CD4-positive, alpha-beta memory T cell (primary cell): ENCODE results near the gene URGCP. TPM values are rescaled to one million over a fixed set of nuclear protein-coding genes. Genes with fewer than 3 reads are reported as not detected.

Experiments
- CTCF ChIA-PET: fragments of 350-600 bp; sonication (Branson Sonifier 250); formaldehyde crosslinking; loops from one replicate; lab custom pipeline; 2021; ENCODE audit warnings: inconsistent platforms; ENCODE audit not compliant: partially characterized antibody; lab: Charles Lee
- POLR2A ChIA-PET: fragments of 350-600 bp; sonication (Branson Sonifier 250); formaldehyde crosslinking; loops from one replicate; lab custom pipeline; 2021; ENCODE audit not compliant: partially characterized antibody; lab: Charles Lee
- DNase-seq, 5 donors: peaks; one replicate each; pipeline versions ENCODE4 v3.0.0 to v3.0.0-alpha.2; 2020 to 2022; ENCODE audit warnings: mixed read lengths in 1 of 5
- H3K27ac ChIP-seq: one replicate; pipeline ENCODE4 v1.7.0; 2013; ENCODE audit warnings: low read depth, low read length
- H3K27me3 ChIP-seq: 2 replicates; pipeline ENCODE4 v1.7.0; 2013; ENCODE audit warnings: mild to moderate bottlenecking, low read length, moderate library complexity; ENCODE audit not compliant: insufficient read depth
- H3K36me3 ChIP-seq: 2 replicates; pipeline ENCODE4 v1.7.0; 2013; ENCODE audit warnings: mild to moderate bottlenecking, low read length, moderate library complexity; ENCODE audit not compliant: insufficient read depth
- H3K4me1 ChIP-seq: 2 replicates; pipeline ENCODE4 v1.7.0; 2013; ENCODE audit warnings: mild to moderate bottlenecking, low read length, moderate library complexity; ENCODE audit not compliant: insufficient read depth
- H3K4me3 ChIP-seq, 2 donors: one replicate each; pipeline ENCODE4 v1.7.0; 2013; ENCODE audit warnings: low read length in 2 of 2, mild to moderate bottlenecking in 1 of 2
- H3K9me3 ChIP-seq, 2 donors: one replicate each; pipeline ENCODE4 v1.7.0; 2013; ENCODE audit warnings: low read length in 2 of 2, control low read depth in 1 of 2; ENCODE audit not compliant: control insufficient read depth in 1 of 2
- H3K27ac Mint-ChIP-seq, 7 donors: one replicate each; pipeline ENCODE4 v1.8.0; 2020 to 2021; ENCODE audit warnings: mixed read lengths in 7 of 7, mild to moderate bottlenecking in 6 of 7, inconsistent platforms in 3 of 7, moderate library complexity in 3 of 7
- H3K27me3 Mint-ChIP-seq, 2 donors: one replicate each; pipeline ENCODE4 v1.8.0; 2020 to 2021; ENCODE audit warnings: mixed read lengths in 2 of 2
- H3K36me3 Mint-ChIP-seq, 2 donors: one replicate each; pipeline ENCODE4 v1.8.0; 2020 to 2021; ENCODE audit warnings: mixed read lengths in 2 of 2, inconsistent platforms in 1 of 2, mild to moderate bottlenecking in 1 of 2
- H3K4me1 Mint-ChIP-seq, 4 donors: one replicate each; pipeline ENCODE4 v1.8.0; 2020 to 2021; ENCODE audit warnings: mixed read lengths in 4 of 4, mild to moderate bottlenecking in 1 of 4
- H3K4me3 Mint-ChIP-seq, 8 donors: one replicate each; pipeline ENCODE4 v1.8.0; 2020 to 2021; ENCODE audit warnings: mixed read lengths in 8 of 8, mild to moderate bottlenecking in 7 of 8, moderate library complexity in 6 of 8, inconsistent platforms in 3 of 8
- H3K9me3 Mint-ChIP-seq, 8 donors: one replicate each; pipeline ENCODE4 v1.8.0; 2020 to 2021; ENCODE audit warnings: mixed read lengths in 8 of 8, mild to moderate bottlenecking in 5 of 8, inconsistent platforms in 3 of 8, moderate library complexity in 1 of 8
- intact Hi-C: fragments of 100-400 bp; cut with micrococcal nuclease; formaldehyde crosslinking; loops from one replicate; pipeline ENCODE4 v1.15.1; 2023
- polyA plus RNA-seq, 2 donors: library from polyadenylated mRNA; unstranded; fragments of 300-500 nt; fragmentation: Illumina TruSeq; gene quantifications; one replicate each; pipeline ENCODE4 v1.2.3, GENCODE V29; 2021
- total RNA-seq, 2 experiments: library from RNA; stranded (reverse); gene quantifications; one replicate each; pipeline ENCODE4 v1.2.3, GENCODE V29; 2021

The URGCP gene
- total and polyA plus RNA-seq, 4 experiments from 2014 or later, result 17.1 to 36.1 (median 32.2) TPM

DNA sequence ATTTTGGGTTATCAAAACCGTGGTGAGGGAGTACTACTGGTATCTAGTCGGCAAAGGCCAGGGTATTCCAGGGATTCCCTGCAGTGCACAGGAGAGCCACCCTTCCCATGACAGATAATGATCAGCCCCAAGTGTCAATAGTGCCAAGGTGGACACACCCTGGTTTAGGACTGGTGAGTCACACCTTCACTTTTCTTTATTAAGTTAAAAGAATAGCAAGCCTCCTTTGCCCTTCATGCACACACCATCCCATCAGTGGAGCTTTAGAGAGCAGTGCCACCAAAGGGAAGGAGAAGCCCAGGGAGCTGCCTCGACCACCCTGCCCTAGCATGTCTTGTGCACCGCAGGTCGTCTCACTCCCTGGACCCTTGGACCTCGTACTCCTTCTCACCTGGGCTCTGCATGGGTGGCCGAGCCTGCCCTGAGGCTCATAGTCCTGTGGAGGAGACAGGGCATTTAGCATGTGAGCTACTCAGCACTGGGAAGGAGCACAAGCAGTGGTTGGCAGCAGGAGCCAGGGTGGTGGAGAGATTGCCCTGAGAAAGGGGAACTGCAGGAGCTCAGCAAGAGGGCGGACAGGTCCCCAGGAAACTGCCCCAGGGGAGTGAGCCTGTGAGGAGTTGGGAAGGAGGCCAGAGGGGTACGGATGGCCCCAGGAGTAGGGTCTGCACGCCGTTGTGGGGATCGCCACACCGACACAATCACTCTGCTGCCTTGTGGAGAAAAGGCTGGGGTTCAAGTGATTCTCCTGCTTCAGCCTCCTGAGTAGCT lies 37.2 kb upstream of the URGCP start:
- no peak overlapping the region for H3K4me3 Mint-ChIP-seq

DNA sequence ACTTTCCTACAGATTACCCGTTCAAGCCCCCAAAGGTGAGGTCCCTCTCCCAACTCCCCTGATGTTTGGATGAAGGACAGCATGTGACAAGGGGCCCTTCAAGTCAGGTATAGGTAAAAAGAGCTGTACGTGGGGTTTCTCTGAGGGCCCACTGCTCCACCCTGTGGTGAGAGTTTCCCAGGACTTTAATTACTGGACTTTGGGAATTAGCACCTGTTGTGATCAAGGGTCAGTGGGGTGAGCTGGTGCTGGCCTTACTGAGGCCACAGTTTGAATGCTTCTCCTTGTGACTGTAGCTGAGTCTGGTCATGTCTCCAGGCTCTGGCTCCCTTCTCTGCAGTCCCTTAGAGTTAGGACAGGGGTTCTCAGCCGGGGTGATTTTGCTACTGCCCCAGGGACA lies 36.6 kb upstream of the URGCP start:
- Histone ChIP-seq H3K9me3 (no peaks in the 10 kb centered on the region), H3K27ac (no peak overlapping the region), H3K27me3 (no peaks in the 10 kb centered on the region), H3K4me1 (no peaks in the 10 kb centered on the region), H3K36me3 (no peaks in the 10 kb centered on the region), H3K4me3 (no peak overlapping the region)
- no peak overlapping the region for H3K4me3 Mint-ChIP-seq
- peak overlapping the region in 2 of 7 donors; percentile 1 to 4 for H3K27ac Mint-ChIP-seq
- H3K36me3 Mint-ChIP-seq, result peaks cover 11 to 23% of the 10 kb centered on the region in 2 donors
- no peaks in the 10 kb centered on the region for H3K4me1 Mint-ChIP-seq
- H3K27me3 Mint-ChIP-seq, result no peaks in the 10 kb centered on the region
- H3K9me3 Mint-ChIP-seq, result no peaks in the 10 kb centered on the region
- POLR2A ChIA-PET, result interaction anchor here (1.5 kb wide), 1 partner anchor 16 kb away, joined by 5 read pairs; the partner anchor contains the start of gene UBE2D4
- DNase-seq, result no peak
- intact Hi-C loops, result no loop called here
- CTCF ChIA-PET, result no interaction called here

More for the DNA sequence above, 37.2 kb upstream of the URGCP start:
- POLR2A ChIA-PET, result interaction anchor here (1.5 kb wide), 1 partner anchor 17 kb away, joined by 5 read pairs; the partner anchor contains the start of gene UBE2D4
- Mint-ChIP-seq H3K9me3 (no peaks in the 10 kb centered on the region), H3K36me3 (peaks cover 16 to 27% of the 10 kb centered on the region in 2 donors), H3K27me3 (no peaks in the 10 kb centered on the region), H3K4me1 (no peaks in the 10 kb centered on the region), H3K27ac (peak overlapping the region in 2 of 7 donors; percentile 4 to 6)
- intact Hi-C loops, result no loop called here
- no peak for DNase-seq
- Histone ChIP-seq H3K27ac (no peak overlapping the region), H3K36me3 (no peaks in the 10 kb centered on the region), H3K4me3 (no peak overlapping the region), H3K9me3 (no peaks in the 10 kb centered on the region), H3K27me3 (no peaks in the 10 kb centered on the region), H3K4me1 (no peaks in the 10 kb centered on the region)
- CTCF ChIA-PET, result no interaction called here

DNA sequence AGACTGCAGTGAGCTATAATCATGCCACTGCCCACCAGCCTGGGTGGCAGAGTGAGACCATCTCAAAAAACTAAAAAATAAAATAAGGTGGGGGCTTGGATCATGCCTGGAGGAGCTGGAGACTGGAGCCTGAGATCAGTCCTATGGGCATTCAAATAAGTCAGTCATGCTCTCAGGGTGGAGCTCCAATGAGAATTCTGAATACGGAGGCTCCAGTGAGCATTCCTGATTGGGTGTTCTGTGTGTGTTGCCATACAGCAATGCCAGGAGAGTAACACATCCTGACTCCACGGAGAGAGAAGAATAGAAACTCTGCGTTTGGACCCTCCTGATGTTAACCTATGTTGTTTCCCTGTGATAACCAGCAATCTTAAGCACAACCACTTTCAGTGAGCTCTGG lies 35.9 kb upstream of the URGCP start:
- no peak for DNase-seq
- ChIA-PET CTCF (no interaction called here), POLR2A (no interaction called here)
- H3K9me3 ChIP-seq, result no peaks in the 10 kb centered on the region
- no peaks in the 10 kb centered on the region for H3K9me3 Mint-ChIP-seq
- intact Hi-C loops, result no loop called here
- H3K27ac Mint-ChIP-seq, result peak overlapping the region in 1 of 7 donors; percentile 1
- no peaks in the 10 kb centered on the region for H3K27me3 Mint-ChIP-seq
- H3K4me3 Mint-ChIP-seq, result no peak overlapping the region
- H3K4me1 ChIP-seq, result no peaks in the 10 kb centered on the region
- no peaks in the 10 kb centered on the region for H3K27me3 ChIP-seq
- peaks cover 4 to 17% of the 10 kb centered on the region in 2 donors for H3K36me3 Mint-ChIP-seq
- H3K36me3 ChIP-seq, result no peaks in the 10 kb centered on the region
- no peak overlapping the region for H3K4me3 ChIP-seq
- H3K4me1 Mint-ChIP-seq, result no peaks in the 10 kb centered on the region
- no peak overlapping the region for H3K27ac ChIP-seq

DNA sequence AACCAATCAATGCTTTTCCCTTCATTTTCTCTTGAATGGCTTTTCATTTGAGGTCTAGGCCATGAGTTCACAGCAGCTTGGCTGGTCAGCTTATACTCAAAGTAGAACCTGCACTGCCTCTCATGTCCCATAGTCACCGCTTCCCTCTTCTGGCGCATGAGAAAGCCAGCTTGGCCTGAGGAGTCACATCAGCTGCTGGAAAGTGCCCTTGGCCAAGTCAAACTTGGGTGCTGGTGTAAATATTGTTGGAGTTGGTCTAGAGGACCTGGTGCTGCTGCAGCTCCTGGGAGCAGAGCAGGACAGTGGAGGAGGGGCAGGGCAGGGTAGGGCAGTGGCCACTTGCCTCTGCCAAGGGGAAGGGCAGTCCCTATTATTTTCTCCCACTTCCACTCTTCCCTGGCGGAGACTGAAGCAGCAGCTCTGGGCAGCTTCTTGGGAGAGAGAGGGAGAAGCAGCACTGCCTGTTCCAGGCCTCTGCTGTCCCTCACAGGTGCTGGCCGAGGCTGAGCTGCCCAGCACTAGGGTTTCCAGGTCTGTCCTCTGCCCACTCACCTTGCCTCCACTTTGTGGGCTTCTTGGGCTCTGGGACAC lies 32.6 kb upstream of the URGCP start:
- Mint-ChIP-seq H3K4me3 (no peak overlapping the region), H3K27ac (no peak overlapping the region), H3K9me3 (no peaks in the 10 kb centered on the region), H3K4me1 (no peaks in the 10 kb centered on the region), H3K27me3 (no peaks in the 10 kb centered on the region), H3K36me3 (peaks cover 0 to 5% of the 10 kb centered on the region in 2 donors)
- Histone ChIP-seq H3K4me1 (no peaks in the 10 kb centered on the region), H3K27ac (no peak overlapping the region), H3K27me3 (no peaks in the 10 kb centered on the region), H3K36me3 (no peaks in the 10 kb centered on the region), H3K9me3 (no peaks in the 10 kb centered on the region), H3K4me3 (no peak overlapping the region)
- POLR2A ChIA-PET, result interaction anchor here (2.1 kb wide), 1 partner anchor 12 kb away, joined by 8 read pairs; no protein-coding TSS in a partner anchor
- CTCF ChIA-PET, result no interaction called here
- no peak for DNase-seq
- intact Hi-C loops, result no loop called here

DNA sequence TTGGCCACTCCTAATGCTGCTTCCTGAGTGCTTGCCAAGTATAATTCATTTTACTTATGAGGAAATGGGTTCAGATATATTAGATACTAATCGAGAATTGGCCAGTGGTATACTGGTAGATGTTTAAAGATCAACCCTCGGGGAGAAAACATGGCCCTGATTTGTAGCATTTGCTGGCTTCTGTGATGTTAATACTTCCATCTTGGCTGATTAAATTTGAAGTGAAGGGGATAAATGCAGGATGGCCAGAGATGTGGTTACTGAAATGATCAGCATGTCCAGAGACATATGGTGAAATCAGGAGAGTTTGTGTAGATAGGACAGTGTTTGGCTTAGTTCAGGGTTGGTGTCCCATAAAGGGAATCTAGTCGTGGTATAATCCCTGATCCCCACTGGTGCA lies 31.0 kb upstream of the URGCP start:
- no peak overlapping the region for H3K4me3 ChIP-seq
- DNase-seq, result no peak
- ChIA-PET CTCF (no interaction called here), POLR2A (no interaction called here)
- H3K9me3 ChIP-seq, result no peaks in the 10 kb centered on the region
- H3K9me3 Mint-ChIP-seq, result no peaks in the 10 kb centered on the region
- no peak overlapping the region for H3K27ac ChIP-seq
- H3K4me3 Mint-ChIP-seq, result no peak overlapping the region
- H3K27me3 Mint-ChIP-seq, result no peaks in the 10 kb centered on the region
- peaks cover 0 to 1% of the 10 kb centered on the region in 2 donors for H3K36me3 Mint-ChIP-seq
- H3K4me1 ChIP-seq, result no peaks in the 10 kb centered on the region
- no peak overlapping the region for H3K27ac Mint-ChIP-seq
- no peaks in the 10 kb centered on the region for H3K27me3 ChIP-seq
- H3K36me3 ChIP-seq, result no peaks in the 10 kb centered on the region
- H3K4me1 Mint-ChIP-seq, result no peaks in the 10 kb centered on the region
- intact Hi-C loops, result no loop called here

DNA sequence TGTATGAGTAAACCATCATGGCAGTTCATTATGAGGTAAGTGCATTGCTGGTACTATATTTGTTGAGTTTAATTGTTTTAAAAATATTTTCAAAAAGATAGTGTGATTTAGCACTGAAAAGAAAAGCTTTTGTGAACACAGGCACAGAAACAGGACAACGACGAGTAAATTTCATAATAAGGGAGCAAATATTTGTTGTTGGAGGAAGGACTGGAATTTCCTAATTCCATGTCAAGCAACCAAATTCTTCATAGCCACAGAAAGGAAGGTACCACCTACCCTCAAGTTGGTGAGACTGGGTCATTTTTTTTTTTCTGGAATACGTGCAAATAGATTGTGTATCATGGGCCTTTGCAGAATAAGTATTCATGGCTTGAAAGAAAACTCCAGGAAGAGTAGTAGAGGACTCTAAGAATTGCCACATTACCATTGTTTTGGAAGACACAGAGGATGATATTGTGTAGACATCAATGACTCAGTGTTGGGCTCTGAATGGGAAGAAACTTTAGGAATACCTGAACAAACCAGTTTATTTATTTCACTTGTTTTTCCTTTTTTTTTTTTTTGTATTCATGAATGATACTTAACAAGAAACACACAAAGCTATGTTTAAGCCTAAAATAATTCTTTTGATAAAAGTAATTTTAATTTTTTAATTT lies 27.6 kb upstream of the URGCP start:
- Mint-ChIP-seq H3K4me3 (no peak overlapping the region), H3K9me3 (no peaks in the 10 kb centered on the region), H3K27me3 (no peaks in the 10 kb centered on the region), H3K36me3 (no peaks in the 10 kb centered on the region), H3K27ac (no peak overlapping the region), H3K4me1 (no peaks in the 10 kb centered on the region)
- no peak overlapping the region for H3K27ac ChIP-seq
- ChIA-PET CTCF (no interaction called here), POLR2A (no interaction called here)
- intact Hi-C loops, result no loop called here
- no peak for DNase-seq
- H3K4me1 ChIP-seq, result no peaks in the 10 kb centered on the region
- H3K36me3 ChIP-seq, result no peaks in the 10 kb centered on the region
- no peaks in the 10 kb centered on the region for H3K27me3 ChIP-seq
- H3K9me3 ChIP-seq, result no peaks in the 10 kb centered on the region
- no peak overlapping the region for H3K4me3 ChIP-seq

DNA sequence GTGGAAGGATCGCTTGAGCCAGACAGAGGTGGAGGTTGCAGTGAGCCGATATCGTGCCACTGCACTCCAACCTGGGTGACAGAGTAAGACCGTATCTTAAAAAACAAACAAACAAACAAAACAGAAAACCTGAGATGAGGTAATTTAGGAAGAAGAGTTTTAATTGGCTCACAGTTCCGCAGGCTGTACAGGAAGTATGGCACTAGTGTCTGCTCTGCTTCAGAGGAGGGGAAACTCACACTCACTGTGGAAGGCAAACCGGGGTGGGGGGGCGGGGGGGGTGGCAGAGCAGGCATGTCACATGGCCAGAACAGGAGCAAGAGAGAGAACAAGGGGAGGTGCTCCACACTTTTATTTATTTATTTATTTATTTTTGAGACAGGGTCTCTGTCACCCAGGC lies 24.9 kb upstream of the URGCP start:
- Histone ChIP-seq H3K36me3 (no peaks in the 10 kb centered on the region), H3K4me3 (no peak overlapping the region), H3K9me3 (no peaks in the 10 kb centered on the region), H3K27me3 (no peaks in the 10 kb centered on the region), H3K27ac (no peak overlapping the region), H3K4me1 (peaks cover 9% of the 10 kb centered on the region)
- no peak overlapping the region for H3K4me3 Mint-ChIP-seq
- ChIA-PET CTCF (no interaction called here), POLR2A (no interaction called here)
- peak overlapping the region in 1 of 7 donors; percentile 59 for H3K27ac Mint-ChIP-seq
- intact Hi-C loops, result no loop called here
- peaks cover 5 to 22% (median 12%) of the 10 kb centered on the region in 4 donors for H3K4me1 Mint-ChIP-seq
- no peak for DNase-seq
- no peaks in the 10 kb centered on the region for H3K9me3 Mint-ChIP-seq
- H3K36me3 Mint-ChIP-seq, result peaks cover 0 to 3% of the 10 kb centered on the region in 2 donors
- H3K27me3 Mint-ChIP-seq, result no peaks in the 10 kb centered on the region
